ENCODE data around the gene CACNA2D1.

The CACNA2D1 gene

DNA sequence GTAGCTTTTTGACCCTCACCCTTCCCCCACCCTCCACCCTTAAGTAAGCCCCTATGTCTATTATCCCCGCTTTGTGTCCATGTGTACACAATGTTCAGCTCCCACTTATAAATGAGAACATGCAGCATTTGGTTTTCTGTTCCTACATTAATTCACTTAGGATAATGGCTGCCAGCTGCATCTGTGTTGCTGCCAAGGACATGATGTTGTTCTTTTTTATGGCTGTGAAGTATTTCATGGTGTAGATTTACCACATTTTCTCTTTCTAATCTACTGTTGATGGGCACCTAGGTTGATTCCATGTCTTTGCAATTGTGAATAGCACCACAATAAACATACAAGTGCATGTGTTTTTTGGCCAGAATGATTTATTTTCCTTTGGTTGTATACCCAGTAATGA, 232.2 kb downstream of the CACNA2D1 start:
- DNase-seq: no peak

DNA sequence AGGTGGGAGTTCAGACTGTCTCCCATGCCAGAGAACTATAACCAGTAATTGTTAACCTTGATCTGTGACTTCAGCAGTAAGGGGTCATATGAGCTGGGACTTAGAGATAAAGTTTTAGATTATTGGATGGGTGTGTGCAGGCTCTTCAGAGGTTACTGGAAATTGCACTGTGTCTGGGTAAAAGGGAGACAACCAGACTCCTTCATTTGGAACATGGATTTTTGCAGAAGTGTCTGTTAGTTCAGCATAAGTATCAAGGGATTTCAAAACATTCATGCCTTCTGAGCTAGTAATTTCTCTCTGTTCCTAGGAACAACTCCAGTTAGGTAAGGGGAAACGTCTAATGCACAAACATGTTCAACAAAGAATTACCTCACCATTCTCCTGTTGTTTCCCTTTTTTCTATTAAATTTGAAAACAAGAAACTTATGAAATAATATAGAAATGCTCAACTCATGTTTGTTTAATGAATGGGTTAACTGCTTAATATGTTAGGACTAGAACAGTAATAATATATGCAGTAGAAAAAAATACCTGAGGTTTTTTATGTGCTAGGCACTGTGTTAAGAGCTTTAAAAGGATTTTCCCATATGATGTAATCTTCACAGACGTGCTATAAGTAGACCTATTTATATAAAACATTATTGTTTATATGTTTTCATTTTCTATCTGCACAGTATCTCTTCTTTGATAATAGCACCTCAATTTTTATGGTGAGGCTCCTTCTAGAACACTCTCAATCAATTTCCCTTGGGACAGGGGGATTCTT, 233.0 kb downstream of the CACNA2D1 start:
- DNase-seq: no peak

DNA sequence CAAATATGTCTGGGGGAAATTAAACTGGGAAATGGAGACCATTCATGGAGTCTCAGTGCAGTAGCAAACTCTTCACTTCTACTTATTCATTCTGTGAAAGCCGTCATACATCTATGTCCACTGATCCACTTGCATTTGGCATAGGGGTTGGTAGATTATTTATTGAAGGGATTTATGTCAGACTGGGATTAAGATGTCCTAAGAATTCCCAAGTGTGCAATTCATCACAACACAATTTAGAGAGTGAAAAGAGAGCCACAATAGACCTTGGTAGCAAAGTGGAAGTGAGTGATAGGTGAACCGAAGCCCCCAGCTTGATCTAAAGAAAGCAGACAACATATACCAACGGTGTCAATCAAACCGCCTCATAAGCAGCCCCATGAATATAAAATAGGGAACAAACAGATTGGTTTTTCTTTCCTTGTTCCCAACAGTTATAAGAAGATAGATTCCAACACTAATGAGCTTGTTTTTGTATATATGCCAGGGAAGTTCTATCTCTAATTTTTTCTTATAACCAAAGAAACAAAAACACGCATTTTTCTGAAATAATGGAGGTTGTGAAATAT, 234.3 kb downstream of the CACNA2D1 start:
- no peak for DNase-seq

DNA sequence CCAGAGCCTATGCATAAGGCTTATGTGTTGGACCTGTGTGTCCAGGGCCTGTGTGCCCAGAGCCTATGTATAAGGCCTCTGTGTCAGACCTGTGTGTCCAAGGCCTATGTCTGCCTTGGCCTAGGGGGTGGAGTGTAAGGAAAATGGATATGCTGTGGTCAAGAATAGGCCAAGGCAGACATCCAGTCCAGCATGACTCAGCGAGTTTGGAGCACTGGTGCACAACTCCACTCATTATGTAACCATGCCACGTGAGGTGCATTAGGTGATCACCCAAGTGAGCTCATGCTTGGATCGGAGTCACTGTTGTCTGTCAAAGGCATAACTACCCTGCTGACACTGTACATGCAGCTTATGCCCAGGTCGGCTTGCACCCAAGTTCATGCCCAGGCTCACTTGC, 238.9 kb downstream of the CACNA2D1 start:
- DNase-seq: no peak

DNA sequence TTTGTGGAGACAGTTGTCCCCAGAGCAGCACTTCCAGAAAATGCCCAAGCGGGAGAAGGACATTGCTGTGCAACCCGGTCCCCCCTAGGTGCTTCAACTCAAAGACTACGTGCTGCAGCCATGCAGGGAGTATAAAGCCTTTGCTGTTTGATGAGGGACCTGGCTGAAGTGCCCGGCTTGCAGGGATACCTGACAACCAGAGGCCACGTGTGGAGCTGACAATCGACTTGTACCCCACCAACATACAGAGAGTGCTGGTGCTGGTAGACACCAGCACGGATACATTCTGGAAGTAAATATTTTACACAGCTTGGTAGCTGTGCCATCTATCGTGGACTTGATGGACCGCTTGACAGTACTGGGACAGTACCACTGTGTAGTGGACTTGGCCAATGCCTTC, 240.6 kb downstream of the CACNA2D1 start:
- no peak for DNase-seq

DNA sequence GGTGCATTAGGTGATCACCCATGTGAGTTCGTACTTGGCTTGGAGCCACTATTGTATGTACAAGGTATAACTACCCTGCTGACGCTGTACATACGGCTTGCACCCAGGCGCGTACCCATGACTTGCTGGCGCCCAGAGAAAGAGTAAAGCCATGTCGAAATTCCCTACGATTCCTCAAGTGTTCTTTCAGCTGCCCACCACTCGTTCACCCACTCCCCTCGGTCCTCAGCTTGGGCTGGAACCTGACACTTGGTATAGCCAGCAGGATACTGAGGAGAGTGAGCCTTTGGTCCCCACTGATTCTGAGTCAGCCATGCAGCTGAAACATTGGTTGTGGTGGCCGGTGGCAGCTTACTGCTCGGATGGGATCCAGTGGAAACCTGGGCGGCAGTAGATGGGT, 241.5 kb downstream of the CACNA2D1 start:
- DNase-seq: no peak

DNA sequence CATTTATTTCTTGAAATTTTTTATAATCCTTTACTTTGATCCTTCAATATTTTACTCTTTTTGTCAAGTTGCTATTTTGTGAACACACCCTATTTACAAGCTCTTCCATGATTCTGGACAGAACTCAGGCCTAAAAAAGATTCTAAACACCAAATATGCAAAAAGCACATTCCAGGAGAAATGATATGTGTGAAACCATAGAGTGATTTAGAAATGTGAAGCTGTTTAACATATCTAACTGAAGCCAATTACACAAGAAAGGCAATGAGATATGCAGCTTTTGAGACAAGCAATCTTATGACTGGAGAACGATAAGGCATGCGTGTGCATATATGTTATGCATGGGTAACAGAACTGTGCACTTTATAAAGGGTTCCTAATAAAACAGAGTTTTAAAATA, 243.0 kb downstream of the CACNA2D1 start:
- no peak for DNase-seq

DNA sequence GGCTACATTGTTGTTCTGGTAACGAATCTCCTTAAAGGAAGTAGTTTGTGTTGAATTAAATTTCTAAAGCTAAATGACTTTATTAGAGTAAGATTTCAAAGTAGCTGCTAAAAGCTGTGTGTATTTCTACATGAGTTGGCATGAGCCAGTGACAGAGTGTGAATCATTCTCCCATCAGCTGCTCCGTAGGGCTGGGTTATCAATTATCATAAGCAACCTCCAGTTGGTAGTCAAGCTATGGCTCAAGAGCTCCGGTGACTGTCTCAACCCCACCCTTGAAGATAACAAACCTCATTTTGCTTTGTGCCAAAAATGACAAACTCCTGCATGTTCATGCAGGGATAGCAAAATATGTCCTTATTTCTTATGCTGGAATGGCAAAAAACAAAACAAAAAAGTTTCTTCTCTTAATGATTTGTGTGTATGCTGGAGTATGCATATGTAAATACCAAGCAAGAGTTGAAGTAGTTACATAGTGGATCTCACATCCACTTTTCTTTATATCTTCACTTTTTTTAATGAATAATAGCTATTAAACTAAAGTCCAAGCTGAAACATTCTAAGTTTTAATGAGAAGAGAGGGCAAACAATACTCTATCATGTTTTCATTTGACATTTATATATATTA, 249.4 kb downstream of the CACNA2D1 start:
- no peak for DNase-seq

DNA sequence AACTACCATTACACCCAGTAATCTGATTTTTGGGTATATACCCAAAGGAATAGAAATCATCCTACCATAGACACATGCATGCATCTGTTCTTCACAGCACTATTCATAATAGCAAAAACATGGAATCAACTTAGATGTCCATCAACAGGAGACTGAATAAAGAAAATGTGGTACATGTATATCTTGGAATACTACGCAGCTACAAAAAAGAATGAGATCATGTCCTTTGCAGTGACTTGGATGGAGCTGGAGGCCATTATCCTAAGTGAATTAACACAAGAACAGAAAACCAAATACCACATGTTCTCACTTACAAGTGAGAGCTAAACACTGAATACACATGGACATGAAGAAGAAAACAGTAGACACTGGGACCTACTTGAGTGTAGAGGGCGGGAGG, 254.9 kb downstream of the CACNA2D1 start:
- no peak for DNase-seq

DNA sequence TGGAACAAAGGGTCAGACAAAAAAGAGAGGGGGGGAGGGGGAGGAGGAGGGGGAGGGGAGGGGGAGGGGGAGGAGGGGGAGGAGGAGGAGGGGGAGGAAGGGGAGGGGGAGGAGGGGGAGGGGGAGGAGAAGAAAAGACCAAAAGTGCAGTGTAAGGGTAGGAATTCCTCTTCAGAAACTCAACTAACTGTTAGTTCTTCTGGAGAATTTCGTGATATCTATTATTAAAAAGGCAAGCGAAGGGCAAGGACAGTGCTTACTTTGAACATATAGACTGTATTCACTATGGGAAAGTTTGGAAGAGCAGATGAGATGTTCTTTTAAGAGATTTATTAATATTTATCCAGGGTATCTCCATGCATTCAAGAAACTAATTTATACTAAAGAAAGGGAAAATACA, 258.1 kb downstream of the CACNA2D1 start:
- DNase-seq: no peak

DNA sequence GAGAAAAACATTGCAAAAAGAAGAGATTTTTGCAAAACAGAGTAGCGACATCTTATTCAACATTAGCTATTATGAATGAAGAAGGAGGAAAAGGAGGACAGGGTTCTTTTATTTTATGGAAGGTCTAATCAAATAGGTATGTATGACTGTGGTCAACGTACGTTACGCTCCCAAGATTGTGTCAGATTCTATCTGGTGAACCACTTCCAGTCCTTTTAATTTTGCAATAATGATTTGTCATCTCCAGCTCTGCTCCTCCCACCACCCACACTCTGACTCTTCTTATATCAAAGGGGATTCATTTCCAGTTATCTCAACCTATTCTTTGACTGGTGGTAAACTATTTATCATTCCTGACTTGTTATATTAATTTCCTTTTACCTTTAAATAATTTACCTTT, 259.9 kb downstream of the CACNA2D1 start:
- DNase-seq: no peak

DNA sequence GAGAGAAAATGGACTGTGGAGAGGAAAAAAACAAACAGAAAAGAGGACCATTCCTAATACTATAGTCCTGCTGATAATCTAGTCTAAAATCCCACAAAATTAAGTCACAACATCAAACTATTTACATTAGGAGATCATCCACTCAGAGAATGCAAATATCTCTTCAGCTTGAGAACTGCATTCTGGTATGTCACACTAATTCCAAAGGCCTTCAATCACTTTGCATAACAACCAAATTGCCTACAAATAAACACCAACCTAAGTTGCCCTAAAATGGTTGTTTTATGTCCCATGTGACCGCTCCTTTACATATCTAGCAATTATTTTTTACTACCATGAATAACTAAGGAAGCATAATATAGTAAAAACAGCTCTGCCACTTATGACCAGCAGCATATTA, 264.3 kb downstream of the CACNA2D1 start:
- DNase-seq: no peak

DNA sequence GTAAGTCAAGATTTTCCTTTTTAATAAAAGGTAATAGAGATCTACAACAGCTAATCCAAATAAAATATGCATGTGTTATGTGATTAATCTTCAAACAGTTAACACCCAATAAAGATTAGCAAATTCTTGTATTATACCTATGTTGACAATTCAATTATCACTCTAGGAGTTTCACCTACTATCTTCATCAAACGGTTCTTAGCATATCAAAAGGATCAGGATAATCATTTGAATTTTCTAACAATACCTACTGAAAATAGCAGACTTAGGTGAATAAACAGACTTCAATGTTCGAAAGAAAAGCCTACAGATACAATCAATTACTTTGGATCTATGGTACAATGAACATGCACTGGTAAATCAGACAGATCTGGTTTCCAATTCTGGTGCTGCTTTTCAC, 268.3 kb downstream of the CACNA2D1 start:
- DNase-seq: no peak

DNA sequence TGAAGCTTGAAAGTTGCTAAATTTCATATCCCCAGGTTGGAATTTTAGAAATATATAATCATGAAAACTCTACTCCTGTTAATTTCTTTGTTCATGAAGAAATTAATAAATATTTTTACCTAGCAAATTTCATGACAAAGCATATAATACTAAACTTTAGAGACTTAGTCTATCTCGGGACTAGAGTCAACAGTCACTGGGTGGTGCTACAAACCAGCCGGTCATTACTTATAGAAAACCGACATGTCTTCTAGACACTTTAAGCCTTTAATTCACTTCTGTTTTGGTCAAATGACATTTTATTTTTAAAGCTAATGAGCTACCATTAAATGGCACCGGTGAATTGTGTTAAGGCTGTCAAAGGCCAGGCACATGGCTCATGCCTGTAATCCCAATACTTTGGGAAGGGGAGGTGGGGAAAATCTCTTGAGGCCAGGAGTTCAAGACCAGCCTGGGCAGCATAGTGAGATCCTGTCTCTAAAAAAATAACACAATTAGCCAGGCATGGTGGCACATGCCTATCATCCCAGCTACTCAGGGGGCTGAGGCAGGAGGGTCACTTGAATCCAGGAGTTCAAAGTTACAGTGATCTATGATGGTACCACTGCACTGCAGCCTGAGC, 270.1 kb downstream of the CACNA2D1 start:
- DNase-seq: no peak

DNA sequence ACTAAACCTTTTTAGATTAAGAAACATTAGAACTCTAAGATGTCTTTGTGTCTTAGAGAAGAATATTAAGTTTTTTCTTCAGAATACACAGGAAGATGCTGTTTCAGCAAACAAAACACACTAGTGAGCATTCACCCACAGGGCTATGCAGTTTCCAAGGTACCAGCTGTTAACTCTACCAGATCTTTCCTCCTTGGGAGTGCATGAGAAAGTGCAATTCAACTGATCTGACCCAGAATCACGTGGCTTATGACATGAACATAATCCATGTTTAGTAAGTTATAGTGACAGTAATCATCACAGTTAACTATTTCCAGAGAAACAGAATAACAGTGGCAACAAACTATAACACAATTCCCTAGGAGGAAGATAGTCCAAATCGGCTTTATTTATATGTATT, 270.7 kb downstream of the CACNA2D1 start:
- DNase-seq: no peak

DNA sequence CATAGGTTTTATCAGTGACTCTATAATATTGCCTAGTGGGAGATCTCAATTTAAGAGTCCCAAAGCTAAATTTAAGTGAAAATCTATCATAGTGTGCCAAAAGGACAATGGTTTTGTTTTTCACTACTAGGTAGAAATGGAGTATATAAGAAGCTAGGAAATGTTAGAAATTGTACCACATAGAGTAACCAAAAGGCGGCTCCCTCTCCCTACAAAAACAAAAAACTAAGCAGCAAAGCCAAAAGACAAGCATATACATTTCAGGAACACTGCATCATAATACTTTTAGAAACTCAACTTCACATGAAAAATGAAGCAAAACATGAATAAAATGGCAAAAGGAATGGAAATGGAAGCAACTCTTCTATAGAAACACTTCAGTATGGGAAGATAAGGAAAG, 271.6 kb downstream of the CACNA2D1 start:
- DNase-seq: no peak

DNA sequence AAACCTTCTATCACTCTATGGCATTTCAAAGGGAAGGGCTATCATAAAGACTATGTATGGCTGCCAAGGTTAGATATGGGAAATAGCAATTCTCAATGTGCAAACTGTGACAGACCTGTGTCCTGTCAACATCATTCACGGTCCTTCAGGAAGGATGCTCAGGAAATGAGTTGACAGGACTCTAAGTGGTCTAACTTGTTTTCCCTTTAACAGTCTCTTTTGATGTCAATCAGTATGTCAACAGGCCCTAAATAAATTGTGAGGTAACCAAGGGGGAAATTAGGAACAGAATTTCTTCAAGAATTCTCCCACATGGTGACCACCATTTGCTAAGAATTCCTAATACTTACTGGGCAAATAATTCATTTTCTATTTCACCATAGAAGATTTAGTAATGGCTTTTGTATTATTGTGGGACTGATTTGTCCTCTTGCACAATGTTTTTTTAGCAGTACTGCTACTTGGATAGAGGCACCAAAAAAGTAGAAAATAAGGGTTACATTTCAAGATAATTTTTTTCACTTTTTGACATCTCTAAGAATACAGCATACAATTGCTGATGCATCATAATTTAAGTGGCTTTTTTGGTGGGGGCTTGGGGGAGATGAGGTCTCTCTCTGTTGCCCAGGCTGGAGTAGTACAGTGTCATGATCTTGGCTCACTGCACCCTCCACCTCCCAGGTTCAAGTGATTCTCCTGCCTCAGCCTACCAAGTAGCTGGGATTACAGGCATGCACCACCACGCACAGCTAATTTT, 275.8 kb downstream of the CACNA2D1 start:
- DNase-seq: no peak

DNA sequence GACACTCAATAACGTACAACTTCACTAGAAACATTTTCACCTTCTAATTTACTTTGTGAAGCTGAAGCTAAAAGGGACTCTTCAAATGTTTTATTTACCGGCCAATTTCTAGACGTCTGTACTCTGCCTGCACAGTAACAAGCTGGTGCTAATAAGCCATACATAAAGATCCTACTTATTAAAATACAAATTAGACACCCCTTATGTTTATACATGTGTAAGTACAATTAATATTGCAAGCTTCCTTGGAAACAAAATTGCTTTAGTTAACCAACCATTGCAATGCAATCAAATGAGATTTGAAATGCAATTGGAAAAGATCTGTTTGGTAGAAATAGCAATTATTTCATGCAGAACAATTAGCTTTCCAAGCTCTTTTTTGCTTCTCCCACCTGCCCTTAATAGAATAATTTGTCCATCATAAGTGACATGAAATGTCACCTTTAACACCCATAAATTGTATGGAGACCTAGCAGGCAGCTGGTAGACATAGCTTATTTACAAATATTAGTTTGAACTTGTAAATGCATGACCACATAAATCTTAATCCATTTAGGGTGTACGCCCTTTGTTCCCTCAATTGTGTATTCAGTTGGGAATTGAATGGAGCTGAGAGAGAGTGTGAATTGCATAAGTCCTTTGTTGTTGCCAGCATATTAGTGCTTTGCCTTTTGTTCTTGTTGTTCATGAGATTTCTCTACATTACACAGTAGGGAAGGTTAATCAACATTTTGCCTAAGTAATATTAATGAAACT, 277.1 kb downstream of the CACNA2D1 start:
- no peak for DNase-seq

DNA sequence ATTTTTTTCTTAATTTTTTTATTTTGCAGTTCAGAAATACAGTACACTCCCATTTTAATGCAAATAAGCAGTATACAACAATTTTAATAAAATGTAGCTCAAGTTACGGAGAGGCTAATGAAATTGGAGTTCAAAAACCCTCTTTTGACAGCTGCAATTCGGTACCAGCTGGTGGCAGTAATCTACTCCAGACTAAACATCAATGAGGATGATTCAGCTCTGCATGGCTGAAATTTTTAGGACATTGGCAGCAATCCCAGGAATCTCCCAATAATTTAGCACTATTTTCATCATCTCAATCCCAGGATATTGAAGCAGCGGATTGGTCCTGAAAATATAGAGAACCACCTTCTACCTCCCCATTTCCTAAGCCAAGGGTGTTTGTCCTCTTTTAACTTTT, 278.8 kb downstream of the CACNA2D1 start:
- DNase-seq: no peak

DNA sequence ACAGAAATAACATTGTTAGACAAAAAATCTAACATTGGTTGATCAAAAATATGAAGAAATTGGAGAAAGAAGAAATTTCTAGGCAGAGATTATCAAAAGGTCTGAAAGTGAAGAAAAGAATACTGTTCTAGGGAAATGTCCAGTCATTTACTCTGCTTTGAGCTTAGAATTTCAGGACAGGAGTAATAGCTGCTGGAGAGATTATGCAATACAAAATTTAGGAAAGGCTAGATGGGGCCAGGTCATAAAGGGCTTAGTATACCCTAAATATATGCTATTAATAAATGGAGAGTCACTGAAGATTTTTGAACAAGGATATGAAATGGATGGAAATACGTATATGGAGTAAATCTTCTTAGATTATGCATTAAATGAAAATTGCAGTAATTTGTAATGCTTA, 279.2 kb downstream of the CACNA2D1 start:
- DNase-seq: no peak

DNA sequence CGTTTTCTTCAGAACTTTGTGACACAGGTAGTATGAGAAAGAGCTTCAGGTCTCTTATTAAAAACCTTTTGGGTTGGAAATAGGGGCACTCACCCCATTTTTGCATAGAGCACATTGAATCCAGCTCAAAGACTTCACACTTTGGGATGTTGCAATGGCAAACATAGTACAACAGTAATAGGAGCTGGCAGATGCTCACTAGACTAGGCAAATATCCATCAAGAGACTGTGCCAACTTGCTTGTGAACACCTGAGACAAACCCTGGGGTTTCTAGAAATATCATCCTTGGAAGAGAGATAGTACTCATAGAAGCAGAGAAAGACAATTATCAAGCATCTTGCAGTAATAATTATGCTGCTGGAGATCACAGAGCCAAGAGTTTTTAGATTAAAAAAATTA, 280.0 kb downstream of the CACNA2D1 start:
- no peak for DNase-seq

DNA sequence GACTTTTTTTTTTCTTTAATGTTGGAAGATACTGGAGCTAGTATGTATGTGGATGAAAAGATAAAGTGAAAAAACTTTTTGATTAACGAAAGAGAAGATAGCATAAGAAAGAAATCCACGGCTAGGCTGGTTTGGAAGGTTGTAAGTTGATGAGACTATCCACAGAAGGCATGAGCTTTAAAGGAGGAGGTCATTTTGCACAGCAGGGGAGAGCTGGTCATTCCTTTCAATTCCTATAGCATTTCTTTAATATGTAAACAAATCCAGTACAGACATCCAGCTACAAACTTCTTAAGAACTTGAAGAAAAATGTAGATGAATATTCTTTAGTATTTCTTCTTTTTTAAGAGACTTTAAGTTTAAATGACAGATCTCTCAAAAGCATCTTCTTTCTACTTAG, 281.3 kb downstream of the CACNA2D1 start:
- DNase-seq: no peak

DNA sequence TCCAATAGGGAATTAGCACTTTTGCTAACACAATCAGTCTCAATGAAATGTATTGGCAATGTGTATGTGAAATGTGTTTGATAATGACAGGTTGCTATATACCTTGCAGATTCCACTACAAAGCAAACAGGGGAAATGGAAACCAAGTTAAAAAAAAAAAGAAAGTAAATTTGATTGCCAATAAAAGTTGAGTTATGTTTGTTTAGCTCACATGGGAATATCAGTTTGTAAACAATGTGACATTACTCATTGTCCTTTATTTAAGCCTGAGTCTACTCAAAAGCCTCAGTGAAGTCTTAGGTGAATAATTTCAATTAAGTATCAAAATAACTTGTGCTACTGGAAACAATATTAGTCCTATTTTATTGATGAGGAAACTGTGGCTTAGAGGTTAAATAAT, 285.2 kb downstream of the CACNA2D1 start:
- DNase-seq: no peak
